Metanephros (tissue), 1 donor: ENCODE results near the gene IZUMO1R. TPM values are rescaled to one million over a fixed set of nuclear protein-coding genes. Genes with fewer than 3 reads are reported as not detected.

Experiments
- total RNA-seq: library from RNA; depleted of rRNA; stranded (reverse); fragments of >200 nt; gene quantifications from one replicate; pipeline ENCODE4 v1.2.3, GENCODE V29; 2014

IZUMO1R gene
- total RNA-seq = not detected

DNA sequence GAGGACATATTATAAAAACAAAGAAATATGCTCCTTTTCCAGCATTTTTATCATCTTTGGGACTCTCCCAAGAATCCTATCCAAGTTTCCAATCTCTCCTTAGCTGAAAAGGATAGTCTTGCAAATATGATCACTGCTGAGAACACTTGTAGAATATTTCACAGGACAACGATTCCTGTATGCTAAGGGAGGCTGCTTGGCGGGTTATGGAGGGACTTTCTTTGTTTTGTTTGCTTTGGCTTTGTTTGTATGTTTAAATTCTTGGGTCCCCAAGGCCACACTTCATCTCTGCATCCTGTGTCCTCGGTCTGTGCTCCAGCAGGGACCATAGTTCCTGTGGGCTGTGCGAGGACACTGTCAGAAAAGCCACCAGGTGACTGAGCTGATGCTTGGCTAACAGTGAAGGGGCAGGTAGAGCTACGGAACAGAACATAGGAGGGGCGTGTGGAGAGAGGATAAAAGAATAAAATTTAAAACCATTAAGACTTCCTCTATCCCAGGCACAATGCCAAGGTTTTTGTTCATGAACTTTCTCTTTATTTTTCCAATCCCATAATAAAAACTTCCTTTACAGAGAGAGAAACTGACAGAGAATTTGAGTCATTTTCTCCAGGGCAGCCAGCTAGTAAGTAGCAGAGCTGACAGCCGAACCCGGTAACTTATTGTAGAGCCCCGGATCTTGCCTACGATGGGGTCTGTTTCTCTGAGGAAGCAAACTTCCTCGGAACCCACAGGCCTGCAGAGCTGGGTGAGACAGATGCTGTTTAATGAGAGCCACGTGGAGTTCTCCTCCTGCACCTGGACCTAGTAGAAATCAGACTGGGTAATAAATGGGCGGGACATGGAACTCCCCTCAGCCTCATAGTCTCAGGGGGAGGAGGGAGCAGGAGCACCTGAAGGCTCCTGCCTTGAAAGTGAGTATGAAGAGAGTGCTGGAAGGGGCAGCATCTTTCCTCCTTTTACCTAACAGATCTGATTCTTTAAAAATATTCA lies at the start of gene IZUMO1R:
Gene IZUMO1R, plus strand, starts transcription at position 615 of the 993 bp plus-strand sequence. CDS start 1,057 bp downstream, outside the sequence.

Other genes starting within 250 kb of the IZUMO1R start
- gene PANX1, start 175.7 kb upstream of the IZUMO1R start, total RNA-seq = 20.9 TPM
- gene GPR83, start 96.8 kb downstream of the IZUMO1R start, total RNA-seq = 0.41 TPM
- 22.6 TPM for gene MRE11, start 189.3 kb downstream of the IZUMO1R start, total RNA-seq
- 10.1 TPM for gene ANKRD49, start 189.4 kb downstream of the IZUMO1R start, total RNA-seq
- gene C11orf97, start 207.9 kb downstream of the IZUMO1R start, total RNA-seq = 0.53 TPM
- gene FUT4, start 239.3 kb downstream of the IZUMO1R start, total RNA-seq = 12.4 TPM